Midbrain (tissue), 1 donor: ENCODE data around the gene NLRP6.
"Not testable (repeated sequence)": the region's sequence is repeated elsewhere in the genome, so short reads cannot be mapped to it uniquely, and the experiment has no call there.

Experiments used
- DNase-seq: peaks from one replicate; lab custom pipeline; 2025; lab: John Stamatoyannopoulos, UW

Gene NLRP6

DNA sequence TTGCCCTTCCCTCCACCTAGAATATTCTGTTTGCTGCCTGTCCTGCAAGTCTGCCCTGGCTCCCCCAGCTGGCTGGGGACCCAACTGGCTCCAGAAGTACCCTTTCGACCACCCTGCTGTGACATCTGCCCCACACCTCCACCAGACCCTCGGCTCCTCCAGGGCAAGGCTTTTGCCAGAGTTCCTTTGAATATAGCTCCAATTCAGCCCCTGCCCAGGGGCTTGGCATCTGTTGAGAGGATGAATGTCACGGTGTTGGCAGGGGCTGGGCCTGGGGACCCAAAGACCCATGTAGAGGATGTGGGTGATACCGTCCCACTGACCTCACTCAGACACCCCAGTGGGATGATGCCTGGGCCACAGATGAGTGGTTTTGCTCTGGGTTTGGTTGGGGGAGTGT is 4.0 kb downstream of the NLRP6 start:
- DNase-seq = no peak

DNA sequence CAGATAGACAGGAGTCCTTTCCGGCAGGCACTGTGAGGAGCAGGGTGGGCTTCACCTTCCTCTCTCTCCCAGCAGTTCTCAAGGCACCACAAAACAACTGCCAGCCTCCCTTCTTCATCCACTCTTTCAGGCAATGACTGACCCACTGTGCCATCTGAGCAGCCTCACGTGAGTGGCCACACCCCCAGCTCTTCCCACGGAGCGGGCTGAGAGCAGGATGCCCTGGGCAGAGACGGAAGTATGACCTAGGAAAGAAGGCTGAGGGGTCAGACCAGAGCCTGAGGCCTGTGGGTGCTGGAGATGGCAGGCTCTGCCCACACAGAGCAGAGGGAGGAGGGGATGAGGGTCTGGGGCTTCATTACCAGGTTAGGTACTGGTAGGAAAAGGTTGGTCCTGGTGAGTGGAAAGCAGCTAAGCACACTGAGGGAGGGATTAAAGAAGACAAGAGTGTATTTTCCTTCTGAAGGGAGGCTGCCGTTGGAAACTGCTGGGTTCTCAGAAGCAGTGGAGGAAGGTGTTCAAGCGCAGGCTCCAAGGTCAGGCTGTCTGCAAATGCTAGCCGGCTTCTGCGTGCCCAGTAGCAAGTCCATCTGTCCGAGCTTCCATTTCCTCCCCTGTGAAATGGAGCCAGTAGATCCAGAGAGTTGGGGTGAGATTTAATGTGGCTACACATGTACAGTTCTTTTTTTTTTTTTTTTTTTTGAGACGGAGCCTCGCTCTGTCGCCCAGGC is 4.6 kb downstream of the NLRP6 start:
- DNase-seq = no peak

DNA sequence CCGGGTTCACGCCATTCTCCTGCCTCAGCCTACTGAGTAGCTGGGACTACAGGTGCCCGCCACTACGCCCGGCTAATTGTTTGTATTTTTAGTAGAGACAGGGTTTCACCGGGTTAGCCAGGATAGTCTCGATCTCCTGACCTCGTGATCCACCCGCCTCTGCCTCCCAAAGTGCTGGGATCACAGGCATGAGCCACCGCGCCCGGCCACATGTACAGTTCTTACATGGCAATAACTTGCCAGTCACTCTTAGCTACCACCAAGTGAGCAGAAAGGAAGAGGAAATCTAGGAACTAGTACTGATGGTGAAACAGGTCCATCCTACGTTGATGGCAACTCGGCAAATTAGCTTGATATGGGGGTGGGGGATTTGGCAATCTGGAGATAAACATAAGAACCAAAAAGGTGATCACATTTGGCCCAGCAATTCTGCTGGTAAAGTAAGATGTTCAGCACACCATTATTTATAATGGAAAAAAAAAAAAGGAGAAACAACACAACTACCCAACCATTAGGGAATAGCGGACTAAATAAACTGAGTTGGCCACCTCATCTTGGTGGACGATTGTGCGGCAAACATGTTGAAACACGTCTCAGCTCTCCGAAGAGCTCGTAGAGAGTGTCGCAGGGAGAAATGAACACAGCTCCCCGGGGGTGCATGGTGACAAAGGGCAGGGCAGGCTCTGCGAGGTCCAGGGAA is 5.3 kb downstream of the NLRP6 start:
- no peak for DNase-seq

DNA sequence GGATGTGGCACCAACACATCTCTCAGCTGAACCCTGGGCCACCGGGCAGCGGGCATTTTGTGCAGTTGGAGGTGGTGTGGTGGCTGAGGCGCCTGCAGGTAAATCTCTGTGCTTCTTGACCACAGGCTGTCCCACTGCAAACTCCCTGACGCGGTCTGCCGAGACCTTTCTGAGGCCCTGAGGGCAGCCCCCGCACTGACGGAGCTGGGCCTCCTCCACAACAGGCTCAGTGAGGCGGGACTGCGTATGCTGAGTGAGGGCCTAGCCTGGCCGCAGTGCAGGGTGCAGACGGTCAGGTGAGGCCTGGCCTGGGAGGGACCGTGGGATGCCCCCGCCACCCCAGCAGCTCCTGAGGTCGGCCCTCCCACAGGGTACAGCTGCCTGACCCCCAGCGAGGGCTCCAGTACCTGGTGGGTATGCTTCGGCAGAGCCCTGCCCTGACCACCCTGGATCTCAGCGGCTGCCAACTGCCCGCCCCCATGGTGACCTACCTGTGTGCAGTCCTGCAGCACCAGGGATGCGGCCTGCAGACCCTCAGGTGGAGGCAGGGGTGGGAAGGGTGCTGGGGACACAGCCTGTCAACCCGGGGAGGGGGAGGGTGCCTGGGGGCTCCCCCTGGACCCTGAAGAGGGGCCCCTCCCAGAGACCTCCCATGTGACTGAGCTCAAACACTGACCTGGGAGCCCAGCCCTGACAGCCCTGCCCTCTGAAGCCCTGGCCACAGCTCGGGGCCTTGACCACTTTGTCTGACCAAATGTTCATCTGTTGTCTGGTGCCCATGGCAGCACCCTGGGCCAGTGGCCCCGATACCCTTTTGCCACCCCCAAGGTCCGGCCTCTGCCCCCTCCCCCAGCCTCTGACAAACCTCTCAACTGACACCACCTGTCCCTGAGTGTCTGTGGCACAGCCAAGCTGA is 6.2 kb downstream of the NLRP6 start:
- no peak for DNase-seq

DNA sequence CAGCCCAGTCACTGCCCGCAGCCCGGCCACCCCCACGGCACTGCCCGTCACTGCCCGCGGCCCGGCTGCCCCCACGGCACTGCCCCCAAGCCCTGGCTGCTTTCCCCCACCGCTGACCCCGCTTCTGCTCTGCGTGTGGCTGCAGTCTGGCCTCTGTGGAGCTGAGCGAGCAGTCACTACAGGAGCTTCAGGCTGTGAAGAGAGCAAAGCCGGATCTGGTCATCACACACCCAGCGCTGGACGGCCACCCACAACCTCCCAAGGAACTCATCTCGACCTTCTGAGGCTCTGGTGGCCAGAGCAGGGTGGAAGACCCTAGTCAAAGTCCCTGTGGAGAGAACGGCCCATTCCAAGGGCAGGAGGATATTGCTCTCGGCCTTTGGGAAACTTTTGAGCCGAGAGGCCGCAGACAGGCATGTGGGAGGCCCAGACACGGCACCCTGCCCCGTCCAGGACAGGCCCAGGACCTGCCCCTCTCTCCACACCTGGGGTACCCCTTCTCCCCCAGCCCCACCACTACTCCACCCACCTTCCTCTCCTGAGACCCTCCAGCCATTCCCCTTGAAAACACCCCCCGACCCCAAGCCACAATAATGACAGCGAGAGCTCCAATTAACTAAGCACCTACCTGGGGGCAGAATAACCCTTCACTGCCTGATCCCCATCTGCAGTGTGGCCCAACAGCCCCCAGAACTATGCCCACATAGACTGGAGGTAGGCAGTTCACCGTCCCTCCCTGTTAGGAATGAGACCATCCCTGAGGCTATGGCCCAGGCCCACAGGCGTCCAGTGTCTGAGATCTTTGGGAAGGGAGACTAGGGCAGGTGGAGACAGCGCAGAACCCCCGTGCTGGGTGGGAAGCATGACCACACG is 7.0 kb downstream of the NLRP6 start:
- DNase-seq = no peak

DNA sequence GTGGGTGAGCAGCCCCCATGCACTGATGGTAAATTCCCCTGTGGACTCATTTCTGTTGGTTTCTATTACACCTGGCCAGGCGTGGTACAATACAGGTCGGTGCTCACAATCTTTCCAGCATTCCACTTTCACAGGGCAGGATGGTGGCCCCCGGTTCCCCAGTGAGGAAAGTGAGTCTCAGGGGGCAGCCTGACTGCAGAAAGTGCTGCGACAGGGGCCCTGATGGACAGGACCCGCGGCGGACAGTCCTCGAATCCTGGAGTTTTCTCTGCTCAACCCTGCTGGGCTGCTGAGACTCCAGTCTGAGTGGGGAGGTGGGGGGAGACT is 7.7 kb downstream of the NLRP6 start:
- no peak for DNase-seq

- not testable (repeated sequence) for DNase-seq
Measured at GRCh38 chr11:286977-287820, 9.0 kb downstream of the NLRP6 start.

GRCh38 chr11:287821-288477 is 9.7 kb downstream of the NLRP6 start:
- no peak for DNase-seq

DNA sequence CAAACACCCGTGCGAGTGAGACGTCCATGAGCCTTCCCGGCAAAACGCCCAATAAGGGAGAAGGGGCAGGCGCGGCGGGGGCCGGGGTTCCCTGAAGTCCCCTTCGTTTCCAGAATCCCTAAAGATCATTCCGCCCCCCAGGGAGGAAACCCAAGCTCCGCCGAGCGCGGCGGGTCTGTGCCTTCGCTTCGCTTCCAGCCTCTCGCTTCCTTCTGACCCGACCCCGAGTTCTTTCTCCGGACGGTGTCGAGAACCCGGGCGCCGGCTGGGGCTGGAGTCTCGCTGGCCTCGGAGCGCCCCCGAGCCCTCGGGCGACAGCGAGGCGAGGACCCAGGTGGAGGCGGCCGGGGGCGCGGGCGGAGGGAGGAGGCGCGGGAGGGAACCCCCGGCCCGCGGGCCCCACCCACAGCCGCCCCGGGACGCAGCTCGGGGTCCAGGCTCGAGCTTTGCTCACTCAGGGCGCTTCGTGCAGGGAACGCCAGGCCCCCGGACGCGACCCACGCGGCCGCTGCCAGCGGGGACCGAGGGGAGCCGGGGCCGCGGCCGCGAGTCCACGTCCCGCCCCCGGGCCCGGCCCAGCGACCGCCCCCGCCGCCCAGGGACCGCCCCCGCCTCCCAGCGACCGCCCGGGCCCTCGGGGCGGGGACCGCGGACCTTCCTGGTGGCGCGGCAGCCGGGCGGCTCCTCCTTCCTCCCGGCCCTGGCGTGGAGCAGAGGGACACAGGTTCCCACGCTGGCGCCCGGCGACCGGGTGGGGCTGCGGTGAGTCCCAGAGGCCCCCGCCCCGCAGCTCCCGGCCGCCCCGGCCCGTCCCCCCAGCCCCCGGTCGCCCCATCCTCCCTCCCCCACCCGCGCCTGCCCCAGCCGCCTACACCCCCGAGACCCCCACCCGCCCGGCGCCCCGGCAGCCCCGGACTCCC is 10.5 kb downstream of the NLRP6 start, which contains the start of gene PGGHG:
PGGHG (plus strand) TSS at position 649 of the 920 bp plus-strand sequence. CDS start 691 bp downstream, outside the sequence.
- DNase-seq = no peak

- DNase-seq = no peak
Measured at GRCh38 chr11:289398-289711, 11.1 kb downstream of the NLRP6 start.

GRCh38 chr11:289712-290620 is 11.8 kb downstream of the NLRP6 start:
- DNase-seq = no peak

DNA sequence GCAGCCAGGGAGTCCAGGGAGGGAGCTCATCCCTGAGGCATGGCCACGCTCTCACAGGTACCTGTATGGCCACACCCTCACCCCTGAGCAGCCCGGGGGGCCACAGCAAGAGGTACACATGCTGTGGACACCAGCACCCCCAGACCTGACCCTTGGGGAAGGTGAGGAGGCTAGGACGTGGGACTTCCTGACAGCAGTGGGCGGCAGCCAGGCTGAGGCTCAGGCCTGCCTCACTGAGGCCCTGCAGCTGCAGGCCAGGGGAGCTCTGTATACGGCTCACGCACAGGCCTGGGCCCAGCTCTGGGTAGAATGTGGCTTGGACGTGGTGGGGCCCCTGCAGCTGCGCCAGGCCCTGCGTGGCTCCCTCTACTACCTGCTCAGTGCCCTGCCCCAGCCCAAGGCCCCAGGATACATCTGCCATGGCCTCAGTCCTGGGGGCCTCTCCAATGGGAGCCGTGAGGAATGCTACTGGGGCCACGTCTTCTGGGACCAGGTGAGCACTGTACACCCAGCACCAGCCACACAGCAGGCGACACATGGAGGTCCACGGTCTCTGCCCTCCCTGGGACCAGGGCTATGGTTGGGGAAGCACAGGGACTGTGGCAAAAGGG is 12.5 kb downstream of the NLRP6 start:
- DNase-seq = no peak

DNA sequence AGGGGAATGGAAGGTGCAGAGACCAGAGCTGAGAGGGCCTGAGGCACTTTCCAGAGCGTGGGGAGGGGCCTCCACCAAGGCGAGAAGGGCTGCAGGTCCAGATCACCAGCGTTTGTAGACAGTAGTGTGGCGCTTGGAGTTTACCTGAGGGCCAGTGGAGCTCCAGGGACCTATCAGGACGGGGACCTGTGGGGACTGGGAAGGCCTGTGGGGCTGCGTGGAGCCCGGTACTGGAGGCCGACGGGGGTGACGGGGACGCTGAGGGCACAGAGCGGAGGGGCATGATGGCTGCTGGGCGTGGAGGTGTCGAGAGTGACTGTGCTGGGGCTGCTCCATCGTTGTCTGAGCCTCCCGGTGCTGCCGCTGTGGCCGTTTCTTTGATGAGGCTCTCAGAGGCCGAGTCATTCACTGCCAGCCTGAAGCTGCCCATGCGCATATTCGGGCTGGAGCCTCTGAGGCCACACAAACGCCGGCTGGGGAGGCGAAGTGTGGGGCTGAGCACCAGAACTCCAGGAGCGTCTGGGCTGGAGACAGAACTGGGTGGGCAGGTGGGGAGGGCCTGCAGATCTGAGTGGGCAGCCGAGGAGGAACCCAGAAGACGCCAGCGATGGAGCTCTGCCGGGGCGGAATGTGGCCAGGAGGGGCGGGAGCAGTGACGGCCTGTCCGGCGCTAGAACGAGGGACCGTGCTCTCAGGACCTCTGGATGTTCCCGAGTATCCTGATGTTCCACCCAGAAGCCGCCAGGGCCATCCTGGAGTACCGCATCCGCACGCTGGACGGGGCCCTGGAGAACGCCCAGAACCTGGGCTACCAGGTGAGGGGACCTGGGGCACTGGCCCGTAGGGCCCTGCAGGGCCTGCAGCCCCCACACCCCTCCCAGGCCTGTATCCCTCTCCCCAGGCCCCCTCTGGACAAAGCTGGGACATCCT is 13.3 kb downstream of the NLRP6 start:
- DNase-seq = no peak

DNA sequence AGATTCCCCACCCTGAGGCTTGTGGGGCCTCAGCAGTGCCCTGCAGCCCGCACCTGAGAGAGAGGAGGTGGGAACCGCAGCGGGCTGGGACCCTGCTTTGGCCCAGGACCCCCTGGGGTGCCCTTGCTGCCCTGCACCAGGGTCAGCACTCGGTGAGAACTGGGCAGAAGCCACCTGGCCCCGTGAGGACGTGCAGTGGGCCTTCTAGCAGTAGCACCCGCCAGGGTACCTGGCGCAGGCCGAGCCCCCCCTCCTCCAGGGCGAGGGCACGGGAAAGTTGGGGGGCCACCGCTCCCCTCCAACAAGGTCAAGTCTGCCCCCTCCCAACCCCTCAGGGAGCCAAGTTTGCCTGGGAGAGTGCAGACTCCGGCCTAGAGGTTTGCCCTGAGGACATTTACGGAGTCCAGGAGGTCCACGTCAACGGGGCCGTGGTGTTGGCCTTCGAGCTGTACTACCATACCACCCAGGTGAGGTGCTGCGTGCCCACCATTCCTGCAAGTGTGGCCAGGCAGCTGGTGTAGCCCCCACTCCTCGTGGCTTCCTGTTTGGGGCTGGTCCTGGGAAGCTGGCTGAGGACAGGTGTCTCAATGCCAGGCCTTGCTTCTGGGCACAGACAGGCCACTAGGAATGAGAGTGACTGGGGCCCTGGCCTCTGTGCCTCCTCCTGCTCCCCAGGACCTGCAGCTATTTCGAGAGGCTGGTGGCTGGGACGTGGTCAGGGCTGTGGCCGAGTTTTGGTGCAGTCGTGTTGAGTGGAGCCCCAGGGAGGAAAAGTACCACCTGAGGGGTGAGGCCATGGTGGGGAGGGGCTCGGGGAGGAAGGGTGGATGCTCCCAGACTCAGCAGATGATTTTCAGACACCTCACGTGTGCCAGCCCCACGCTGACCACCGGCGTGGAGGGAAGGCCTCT is 14.3 kb downstream of the NLRP6 start:
- no peak for DNase-seq

- no peak for DNase-seq
Measured at GRCh38 chr11:293271-293851, 15.2 kb downstream of the NLRP6 start.
